Measurements from ENCODE around the gene HLA-DRA. TPM values are rescaled to one million over a fixed set of nuclear protein-coding genes. Genes with fewer than 3 reads are reported as not detected.

HLA-DRA gene
- total and polyA plus RNA-seq, 2 of the 4 experiments (the other 2 are of a cell fraction) = not detected

- no peak overlapping the region for H3K56ac ChIP-seq (ENCODE audit: extremely low read depth, insufficient read depth, low read length)
- no peak overlapping the region for H4K8ac ChIP-seq (ENCODE audit: low read depth in 2 of 2, low read length in 2 of 2)
- no TSS peak for BruUV-seq (replicated peaks)
- no peak overlapping the region for H3K14ac ChIP-seq (replicated peaks; ENCODE audit: low read depth, low read length)
- H2BK120ac ChIP-seq (ENCODE audit: low read depth, low read length) = no peak overlapping the region
- H2BK20ac ChIP-seq (ENCODE audit: low read depth, low read length) = no peak overlapping the region
- no peak overlapping the region for H3K4me2 ChIP-seq (ENCODE audit: low read depth, low read length)
- H2AK5ac ChIP-seq (ENCODE audit: low read depth, low read length) = no peak overlapping the region
- ChIA-PET CTCF (no interaction called here), POLR2A (ENCODE audit: unreplicated experiment) (no interaction called here)
- H3K27me3 ChIP-seq (ENCODE audit: control insufficient read depth, insufficient read depth, low read length) = no peaks in the 10 kb centered on the region
- H3K9me3 ChIP-seq (ENCODE audit: control insufficient read depth, insufficient read depth, low read length) = no peaks in the 10 kb centered on the region
- DNase-seq (no peak), ATAC-seq (ENCODE audit: low read depth) (no peak)
- H3K9ac ChIP-seq (ENCODE audit: low read depth, low read length) = no peak overlapping the region
- no peak overlapping the region for H3K4ac ChIP-seq (ENCODE audit: low read depth, low read length)
- no peak overlapping the region for H2BK15ac ChIP-seq (ENCODE audit: low read depth, low read length)
- H2AFZ ChIP-seq (replicated peaks; ENCODE audit: low read length, poor library complexity) = no peak overlapping the region
- H3K18ac ChIP-seq (ENCODE audit: low read depth, low read length) = no peak overlapping the region
- H3K4me1 ChIP-seq (ENCODE audit: control insufficient read depth, insufficient read depth, low read length) = no peaks in the 10 kb centered on the region
- H3K23ac ChIP-seq (ENCODE audit: low read depth, low read length) = no peak overlapping the region
- intact Hi-C loops (cut with micrococcal nuclease) (no loop called here), dilution Hi-C loops (cut with HindIII; ENCODE audit: low sequenced_read_pairs, unreplicated experiment) (no loop called here), in situ Hi-C loops (cut with MboI; ENCODE audit: low sequenced_read_pairs) (no loop called here)
- no peaks in the 10 kb centered on the region for H3K9me1 ChIP-seq (ENCODE audit: insufficient read depth, low read length)
- no peak overlapping the region for H4K5ac ChIP-seq (ENCODE audit: low read depth, low read length)
- no peak for TF ChIP-seq POLR2A (IDR thresholded peaks at IDR 0.05; ENCODE audit: low read depth, low read length)
- TF ChIP-seq BHLHE40 (IDR thresholded peaks at IDR 0.05; ENCODE audit: low read depth, low read length) = no peak
- no peak for TF ChIP-seq CEBPB (IDR thresholded peaks at IDR 0.05; ENCODE audit: low read depth, low read length)
- no peak for TF ChIP-seq RFX5 (IDR thresholded peaks at IDR 0.05; ENCODE audit: low read depth, low read length)
- TF ChIP-seq SMC3 (IDR thresholded peaks at IDR 0.05; ENCODE audit: low read depth, low read length) = no peak
- no peak for TF ChIP-seq MAFK (IDR thresholded peaks at IDR 0.05; ENCODE audit: low read depth, low read length)
- no peak for TF ChIP-seq NFE2L2 (IDR thresholded peaks at IDR 0.05; ENCODE audit: low read depth, low read length)
- TF ChIP-seq USF2 (IDR thresholded peaks at IDR 0.05; ENCODE audit: low read depth, low read length) = no peak
- no peak for TF ChIP-seq RCOR1 (IDR thresholded peaks at IDR 0.05; ENCODE audit: insufficient replicate concordance, low read length)
- TF ChIP-seq CTCF (conservative IDR thresholded peaks at IDR 0.05; ENCODE audit: low read depth, low read length) = no peak
- TF ChIP-seq FOS (IDR thresholded peaks at IDR 0.05; ENCODE audit: low read depth, low read length) = no peak
- no peak for TF ChIP-seq ELK1 (IDR thresholded peaks at IDR 0.05; ENCODE audit: borderline replicate concordance, low read depth, low read length)
- TF ChIP-seq RAD21 (IDR thresholded peaks at IDR 0.05; ENCODE audit: low read length) = no peak
- TF ChIP-seq CHD1 (IDR thresholded peaks at IDR 0.05; ENCODE audit: low read depth, low read length) = no peak
- TF ChIP-seq MAZ (IDR thresholded peaks at IDR 0.05; ENCODE audit: borderline replicate concordance, low read depth, low read length) = no peak
- no peak for TF ChIP-seq MXI1 (IDR thresholded peaks at IDR 0.05; ENCODE audit: borderline replicate concordance, low read depth, low read length)
- H3K36me3 ChIP-seq (ENCODE audit: control insufficient read depth, insufficient read depth, low read length) = no peaks in the 10 kb centered on the region
- H4K20me1 ChIP-seq (ENCODE audit: insufficient read depth, low read length) = no peaks in the 10 kb centered on the region
- H2BK5ac ChIP-seq (ENCODE audit: low read depth, low read length, poor library complexity, severe bottlenecking) = no peak overlapping the region
- 40% methylated on average over 2 of the region's 4 CpGs; no CpG with 5 or more reads in 1 of the 2 experiments for WGBS, 2 experiments (ENCODE audit: extremely low coverage in 2 of 2, insufficient read length in 1 of 2)
- H3K4me3 ChIP-seq (ENCODE audit: insufficient read depth, low read depth, low read length) = no peak overlapping the region
- no peak overlapping the region for H4K91ac ChIP-seq (ENCODE audit: insufficient read depth, low read depth, low read length)
- H3K79me1 ChIP-seq (ENCODE audit: low read depth in 1 of 2, low read length in 2 of 2) = no peaks in the 10 kb centered on the region
- H2AK9ac ChIP-seq (replicated peaks; ENCODE audit: low read depth, low read length, poor library complexity) = no peak overlapping the region
- H3K27ac ChIP-seq (ENCODE audit: insufficient read depth, low read length) = no peak overlapping the region
Measured at GRCh38 chr6:32457054-32457453, 17.4 kb downstream of the HLA-DRA start.
